Activated CD8-positive, alpha-beta memory T cell treated with anti-CD3 and anti-CD28 coated beads, Interleukin-2, amount 50 U/mL, for 4 hours (primary cell): Measurements from ENCODE around the gene RPL19.

Experiments used
- DNase-seq: peaks from one replicate; pipeline ENCODE4 v3.0.0-alpha.2; 2020

Gene RPL19

GRCh38 chr17:39173526-39174274 lies 26.4 kb upstream of the RPL19 start:
- DNase-seq = no peak

DNA sequence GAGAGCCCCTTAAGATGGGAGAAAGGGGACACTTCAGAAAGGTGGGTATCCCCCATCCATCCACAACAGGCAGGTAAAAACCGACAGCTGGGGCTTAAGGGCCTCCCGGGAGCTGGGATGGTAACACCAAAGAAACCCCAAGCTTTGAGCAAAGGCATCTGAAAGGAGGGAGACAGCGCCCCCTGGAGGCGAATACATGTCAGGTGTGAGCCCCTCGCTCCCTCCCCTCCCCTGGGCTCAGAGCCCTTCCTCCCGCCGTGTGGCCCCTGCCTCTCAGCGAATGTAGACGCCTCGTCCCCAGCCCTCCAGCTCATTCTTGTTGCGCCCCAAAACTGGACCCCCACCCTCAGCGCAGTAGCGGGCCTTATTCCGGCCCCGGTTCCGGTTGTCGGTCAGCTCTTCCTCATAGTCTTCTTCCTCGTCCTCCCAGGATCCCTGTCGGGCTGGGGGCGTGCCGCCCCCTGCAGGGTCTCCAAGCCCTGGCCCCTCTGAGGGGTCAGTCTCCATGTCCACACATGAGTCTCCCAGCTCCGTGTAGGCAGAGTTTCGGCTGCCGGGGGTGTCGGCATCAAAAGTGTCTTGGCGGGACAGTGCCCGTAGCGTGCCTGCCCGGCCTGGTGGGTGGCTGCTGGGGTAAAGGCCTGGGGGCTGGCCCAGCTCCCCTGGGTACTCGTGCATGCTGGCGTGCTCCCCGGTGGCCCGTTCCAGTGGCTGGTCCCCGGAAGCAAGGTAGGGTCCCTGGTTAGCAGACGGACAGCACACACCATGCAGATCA lies 25.0 kb upstream of the RPL19 start:
- DNase-seq = peak; percentile 78

- no peak for DNase-seq
These were observed 24.4 kb upstream of the RPL19 start for GRCh38 chr17:39175695-39176093.

- DNase-seq = no peak
These were observed 22.8 kb upstream of the RPL19 start for GRCh38 chr17:39177256-39177655.

GRCh38 chr17:39178536-39178935 lies 21.5 kb upstream of the RPL19 start:
- DNase-seq = no peak

DNA sequence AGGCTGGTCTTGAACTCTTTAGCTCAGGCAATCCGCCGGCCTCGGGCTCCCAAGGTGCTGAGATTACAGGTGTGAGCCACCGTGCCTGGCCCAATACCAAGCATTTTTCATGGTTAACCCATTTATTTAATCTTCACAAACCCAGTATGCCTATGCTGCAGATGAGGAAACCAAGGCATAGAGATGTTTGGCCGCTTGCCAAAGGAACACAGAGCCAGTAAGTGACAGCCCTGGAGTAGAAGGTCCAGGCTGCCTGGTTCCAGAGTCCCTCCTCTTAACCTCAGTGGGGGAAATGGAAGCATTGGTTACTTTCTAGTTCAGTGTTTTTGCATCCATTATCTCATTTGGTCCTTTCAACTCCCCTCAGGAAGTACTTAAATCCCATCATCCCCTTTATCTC lies 18.8 kb upstream of the RPL19 start:
- DNase-seq = no peak

- no peak for DNase-seq
These were observed 17.0 kb upstream of the RPL19 start for GRCh38 chr17:39183045-39183444.

DNA sequence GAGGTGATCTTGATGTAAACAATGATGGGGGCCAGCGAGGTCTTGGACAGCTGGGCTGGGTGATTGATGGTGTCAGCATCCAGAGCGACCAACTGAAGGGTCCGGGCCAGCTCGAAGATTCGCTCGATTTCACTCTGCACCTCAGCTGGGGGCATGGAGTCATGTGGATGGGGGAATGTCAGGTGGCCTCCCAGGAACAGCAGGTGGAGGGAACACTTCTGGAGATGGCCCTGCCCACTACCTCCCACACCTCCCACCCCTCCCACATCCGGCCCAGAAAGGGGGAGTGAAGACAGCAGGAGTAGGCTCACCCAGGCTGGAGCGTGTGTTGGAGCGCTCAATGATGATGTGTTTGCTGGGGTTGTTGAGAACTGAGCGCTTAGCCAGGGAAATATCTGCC lies 16.4 kb upstream of the RPL19 start:
- DNase-seq = no peak

DNA sequence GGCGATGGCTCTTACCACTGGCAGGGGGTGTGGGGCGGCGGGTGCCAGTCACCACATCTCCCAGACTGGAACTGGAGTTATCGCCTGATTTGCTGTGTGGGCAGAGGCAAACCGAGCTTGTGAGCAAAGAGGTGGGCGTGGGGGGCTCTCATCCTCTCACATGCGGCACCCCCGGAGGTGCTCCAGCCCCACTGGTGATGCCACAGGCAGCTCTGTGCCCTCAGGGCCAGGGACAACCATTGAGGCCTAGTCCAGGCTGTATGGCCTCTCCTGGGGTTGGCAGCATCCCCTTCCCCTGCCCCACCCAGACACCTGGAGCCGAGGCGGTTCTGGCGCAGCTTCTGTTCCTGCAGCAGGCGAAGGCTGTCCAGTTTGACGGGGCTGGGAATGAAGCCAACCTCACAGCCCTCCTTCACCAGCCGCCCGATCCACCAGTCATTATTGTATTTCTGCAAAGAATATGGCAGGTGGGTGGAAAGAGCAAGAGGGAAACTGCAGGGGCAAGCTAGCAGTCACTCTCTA lies 13.5 kb upstream of the RPL19 start:
- no peak for DNase-seq

- DNase-seq = no peak
These were observed 12.8 kb upstream of the RPL19 start for GRCh38 chr17:39187152-39187830.

- no peak for DNase-seq
These were observed 8.2 kb upstream of the RPL19 start for GRCh38 chr17:39191750-39192510.

GRCh38 chr17:39192901-39193300 lies 7.2 kb upstream of the RPL19 start:
- no peak for DNase-seq

- no peak for DNase-seq
These were observed 6.7 kb upstream of the RPL19 start for GRCh38 chr17:39193346-39193745.

DNA sequence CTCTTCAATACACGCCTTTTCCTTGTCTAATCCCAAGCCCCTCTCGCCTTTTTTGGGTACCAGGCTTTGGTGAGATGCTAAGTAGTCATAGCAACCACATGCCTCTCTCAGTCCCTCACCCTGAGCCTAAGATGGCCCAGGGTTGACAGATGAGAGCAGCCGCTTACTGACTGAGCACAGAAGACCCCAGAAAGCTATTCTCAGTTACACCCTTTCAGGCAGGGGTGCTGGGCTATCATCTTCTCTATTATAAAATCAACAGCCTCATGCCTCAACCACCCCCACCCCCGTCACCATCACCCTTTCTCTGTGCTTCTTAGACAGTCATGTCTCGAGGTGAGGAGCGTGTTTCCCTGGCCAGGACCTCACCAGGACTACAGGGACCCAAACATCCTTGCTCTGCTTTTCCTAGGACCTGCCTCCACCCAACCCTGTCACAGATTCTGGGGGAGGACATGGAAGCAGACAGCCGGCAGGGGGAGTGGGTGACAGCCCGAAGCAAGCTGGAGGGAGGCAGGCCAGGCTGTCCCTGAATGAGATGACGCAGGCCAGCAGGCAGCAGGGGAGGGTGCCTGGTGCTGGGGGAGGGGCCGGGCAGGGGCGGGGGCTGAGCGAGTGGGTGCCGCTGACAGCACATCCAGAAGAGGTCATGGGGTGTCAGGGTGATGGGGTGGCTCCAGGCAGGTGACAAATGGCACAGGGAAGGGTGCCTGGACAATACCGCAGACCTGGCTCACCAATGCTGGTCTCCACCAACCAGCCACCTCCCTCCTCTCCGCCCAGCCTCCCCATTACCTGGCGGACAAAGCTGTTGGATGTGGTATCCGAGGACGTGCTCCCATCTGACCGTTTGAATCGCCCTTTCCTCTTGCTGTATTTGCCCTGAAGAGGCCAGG lies 5.7 kb upstream of the RPL19 start:
- DNase-seq = no peak

- no peak for DNase-seq
These were observed 5.0 kb upstream of the RPL19 start for GRCh38 chr17:39194985-39195524.

GRCh38 chr17:39195568-39196160 lies 4.4 kb upstream of the RPL19 start:
- no peak for DNase-seq

DNA sequence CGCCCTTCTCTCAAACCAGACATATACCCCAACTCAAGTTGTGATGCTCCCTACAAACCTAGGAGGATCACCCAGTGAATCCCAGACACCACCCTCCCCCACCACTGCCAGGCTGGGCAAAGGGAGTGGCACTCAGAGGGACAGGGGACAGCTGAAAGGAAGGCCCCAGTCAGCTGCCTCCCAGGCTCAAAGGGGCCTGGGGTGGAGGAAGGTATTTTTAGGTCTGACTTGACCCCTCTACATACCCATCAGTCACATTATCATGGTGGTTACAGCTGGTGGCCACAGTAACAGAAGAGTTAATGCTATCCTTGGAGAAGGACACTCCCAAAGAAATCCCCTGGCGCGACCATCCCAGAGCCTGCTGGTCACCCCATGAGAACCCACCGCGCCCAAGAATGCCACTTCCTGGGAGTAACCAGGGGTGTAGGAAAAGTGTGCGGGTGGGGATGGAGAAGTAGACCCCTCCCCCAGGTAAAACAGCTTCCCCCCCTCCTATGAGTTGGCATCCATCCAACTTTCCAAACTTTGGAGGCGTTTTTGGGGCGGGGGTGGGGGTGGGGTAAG lies 3.8 kb upstream of the RPL19 start:
- DNase-seq = no peak

GRCh38 chr17:39196808-39197291 lies 3.2 kb upstream of the RPL19 start:
- DNase-seq = peak; percentile 30

GRCh38 chr17:39197380-39198185 lies 2.5 kb upstream of the RPL19 start, which contains the start of gene CACNB1:
CACNB1 (minus strand) TSS chr17:39197669; CDS start chr17:39197495, 174 bp downstream.
- peak; percentile 66 for DNase-seq

DNA sequence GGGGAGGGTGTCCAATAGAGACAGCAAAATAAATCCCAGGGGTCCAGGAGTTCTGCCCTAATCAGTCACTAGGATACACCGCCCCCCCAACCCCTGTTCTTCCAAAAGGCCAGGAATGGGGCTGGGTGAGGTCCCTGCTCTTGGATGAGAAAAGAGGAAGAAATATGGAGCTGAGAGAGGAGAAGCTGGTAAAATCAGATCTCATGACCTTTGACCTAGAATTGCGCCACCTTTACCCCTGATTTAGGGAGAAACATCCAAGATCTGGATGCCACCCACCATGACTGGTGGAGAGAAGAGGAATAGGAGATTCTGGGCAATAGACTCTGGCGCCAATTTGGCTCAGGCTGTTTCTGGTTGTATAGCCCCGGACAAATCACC lies 1.9 kb upstream of the RPL19 start:
- no peak for DNase-seq
